Smooth muscle cell (in vitro differentiated cells): ENCODE measurements around the gene NGDN. TPM values are rescaled to one million over a fixed set of nuclear protein-coding genes. Genes with fewer than 3 reads are reported as not detected.

Source experiments
- DNase-seq: peaks from one replicate; lab custom pipeline; 2025; ENCODE audit not compliant: unreplicated experiment; lab: John Stamatoyannopoulos, UW
- H2AFZ ChIP-seq: fragments of 200-600 bp; sonication (generic); 2 replicates; pipeline ENCODE4 v1.6.0; 2016; ENCODE audit warnings: antibody characterized with exemption, low read depth, mild to moderate bottlenecking
- H3F3A ChIP-seq: fragments of 200-600 bp; sonication (generic); 2 replicates; pipeline ENCODE4 v1.6.0; 2017; ENCODE audit warnings: antibody characterized with exemption, low read depth
- H3K27ac ChIP-seq: fragments of 200-600 bp; sonication (generic); 2 replicates; pipeline ENCODE4 v1.5.1; 2016; ENCODE audit warnings: low read depth, mild to moderate bottlenecking
- H3K27me3 ChIP-seq: fragments of 200-600 bp; sonication (generic); 2 replicates; pipeline ENCODE4 v1.6.1; 2016; ENCODE audit warnings: low read depth, mild to moderate bottlenecking
- H3K36me3 ChIP-seq: fragments of 200-600 bp; sonication (generic); 2 replicates; pipeline ENCODE4 v1.5.1; 2016; ENCODE audit warnings: low read depth
- H3K4me1 ChIP-seq: fragments of 200-600 bp; sonication (generic); 2 replicates; pipeline ENCODE4 v1.5.1; 2016; ENCODE audit warnings: low read depth
- H3K4me2 ChIP-seq: fragments of 200-600 bp; sonication (generic); 2 replicates; pipeline ENCODE4 v1.6.0; 2016; ENCODE audit warnings: mild to moderate bottlenecking
- H3K4me3 ChIP-seq: fragments of 200-600 bp; sonication (generic); 2 replicates; pipeline ENCODE4 v1.5.1; 2016; ENCODE audit warnings: mild to moderate bottlenecking
- H3K79me2 ChIP-seq: fragments of 200-600 bp; sonication (generic); 2 replicates; pipeline ENCODE4 v1.6.0; 2016; ENCODE audit warnings: low read depth, mild to moderate bottlenecking
- H3K9ac ChIP-seq: fragments of 200-600 bp; sonication (generic); 2 replicates; pipeline ENCODE4 v1.6.0; 2016; ENCODE audit warnings: low read depth
- H3K9me3 ChIP-seq: fragments of 200-600 bp; sonication (generic); replicated peaks from 2 replicates; pipeline ENCODE4 v1.5.1; 2016; ENCODE audit warnings: low read depth
- H4K20me1 ChIP-seq: fragments of 200-600 bp; sonication (generic); 2 replicates; pipeline ENCODE4 v1.6.0; 2016; ENCODE audit warnings: low read depth
- WGBS: methylation state at CpG from one replicate; pipeline ENCODE4 v1.1.7; 2016; ENCODE audit warnings: low lambda C conversion rate; 5-methylcytosine and 5-hydroxymethylcytosine counted together
- polyA plus RNA-seq: library from polyadenylated mRNA; unstranded; fragments of >200 nt; fragmentation: Nextera tagmentation; extraction: Ambion mirVana; gene quantifications from 2 replicates; pipeline ENCODE4 v1.2.1, GENCODE V29; 2016
- total RNA-seq: library from RNA; depleted of rRNA; stranded (reverse); fragments of >200 nt; gene quantifications from 2 replicates; pipeline ENCODE4 v1.2.3, GENCODE V29; 2014
- TF ChIP-seq, protein P1 (sequence below): fragments of 200-600 bp; sonication (generic); IDR thresholded peaks from 2 replicates; pipeline ENCODE4 v1.5.1; 2017; ENCODE audit warnings: borderline replicate concordance, mild to moderate bottlenecking, antibody characterized with exemption; ENCODE audit not compliant: insufficient read depth, poor library complexity, severe bottlenecking

The NGDN gene
- total and polyA plus RNA-seq, 2 experiments from 2014 or later = 52.0 to 58.0 TPM

- no peaks in the 10 kb centered on the region for H3K79me2 ChIP-seq
- H3K9ac ChIP-seq = no peak overlapping the region
- H3K4me3 ChIP-seq = no peak overlapping the region
- TF ChIP-seq, protein P1, sequence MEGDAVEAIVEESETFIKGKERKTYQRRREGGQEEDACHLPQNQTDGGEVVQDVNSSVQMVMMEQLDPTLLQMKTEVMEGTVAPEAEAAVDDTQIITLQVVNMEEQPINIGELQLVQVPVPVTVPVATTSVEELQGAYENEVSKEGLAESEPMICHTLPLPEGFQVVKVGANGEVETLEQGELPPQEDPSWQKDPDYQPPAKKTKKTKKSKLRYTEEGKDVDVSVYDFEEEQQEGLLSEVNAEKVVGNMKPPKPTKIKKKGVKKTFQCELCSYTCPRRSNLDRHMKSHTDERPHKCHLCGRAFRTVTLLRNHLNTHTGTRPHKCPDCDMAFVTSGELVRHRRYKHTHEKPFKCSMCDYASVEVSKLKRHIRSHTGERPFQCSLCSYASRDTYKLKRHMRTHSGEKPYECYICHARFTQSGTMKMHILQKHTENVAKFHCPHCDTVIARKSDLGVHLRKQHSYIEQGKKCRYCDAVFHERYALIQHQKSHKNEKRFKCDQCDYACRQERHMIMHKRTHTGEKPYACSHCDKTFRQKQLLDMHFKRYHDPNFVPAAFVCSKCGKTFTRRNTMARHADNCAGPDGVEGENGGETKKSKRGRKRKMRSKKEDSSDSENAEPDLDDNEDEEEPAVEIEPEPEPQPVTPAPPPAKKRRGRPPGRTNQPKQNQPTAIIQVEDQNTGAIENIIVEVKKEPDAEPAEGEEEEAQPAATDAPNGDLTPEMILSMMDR = no peak
- H3K9me3 ChIP-seq = no peaks in the 10 kb centered on the region
- no peaks in the 10 kb centered on the region for H3K27me3 ChIP-seq
- H3F3A ChIP-seq = no peaks in the 10 kb centered on the region
- DNase-seq = no peak
- WGBS = 63% methylated on average over 3 of the region's 3 CpGs
- peaks cover 20% of the 10 kb centered on the region for H3K4me1 ChIP-seq
- no peak overlapping the region for H3K27ac ChIP-seq
- peaks cover 42% of the 10 kb centered on the region for H4K20me1 ChIP-seq
- no peak overlapping the region for H3K4me2 ChIP-seq
- H3K36me3 ChIP-seq = no peaks in the 10 kb centered on the region
- no peak overlapping the region for H2AFZ ChIP-seq
These were observed 12.0 kb downstream of the NGDN start for GRCh38 chr14:23481362-23481970.

DNA sequence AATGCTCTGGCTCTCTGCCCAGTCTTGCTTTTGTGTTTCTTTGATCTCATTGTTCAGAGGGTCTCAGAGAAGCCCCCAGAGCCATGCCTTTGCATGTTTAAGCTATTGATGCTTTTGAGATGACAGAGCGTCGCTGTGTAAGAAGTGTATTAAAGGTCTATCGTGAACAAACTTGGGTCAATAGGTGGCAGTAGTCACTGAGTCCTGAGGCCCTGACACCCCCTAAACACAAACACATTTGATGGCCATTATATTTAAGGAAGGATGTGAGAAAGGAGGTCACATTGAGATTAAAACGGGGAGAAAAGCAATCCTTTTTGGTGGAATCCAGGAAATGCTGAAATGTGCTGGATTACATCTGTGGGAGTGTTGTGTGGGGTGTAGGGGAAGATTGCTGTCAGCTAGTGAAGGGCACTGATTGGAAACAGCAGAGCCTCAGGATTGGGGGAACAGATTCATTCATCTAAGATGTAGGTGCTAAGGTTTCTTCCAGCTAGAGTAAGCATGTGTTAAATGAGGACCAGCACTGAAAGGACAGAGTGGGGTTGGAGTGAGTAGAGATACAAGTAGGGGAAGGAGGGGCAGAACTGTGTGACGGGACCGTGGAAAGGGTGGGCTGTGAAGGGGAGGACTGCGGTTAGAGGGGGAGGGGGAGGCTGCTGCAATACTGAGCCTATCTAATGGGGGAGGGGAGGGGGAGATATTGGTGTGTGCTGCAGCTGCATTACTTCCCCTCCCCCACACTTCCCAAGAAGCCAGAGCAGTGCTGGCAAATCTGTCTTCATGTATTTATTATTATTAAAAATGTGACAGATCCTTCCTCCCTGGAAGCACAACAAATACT, 12.7 kb downstream of the NGDN start:
- no peaks in the 10 kb centered on the region for H3K79me2 ChIP-seq
- H4K20me1 ChIP-seq = peaks cover 42% of the 10 kb centered on the region
- no peak overlapping the region for H2AFZ ChIP-seq
- DNase-seq = no peak
- no peaks in the 10 kb centered on the region for H3K27me3 ChIP-seq
- TF ChIP-seq, protein P1 = no peak
- no peaks in the 10 kb centered on the region for H3K36me3 ChIP-seq
- no peak overlapping the region for H3K4me2 ChIP-seq
- 50% methylated on average over 7 of the region's 7 CpGs for WGBS
- H3K9ac ChIP-seq = no peak overlapping the region
- H3K27ac ChIP-seq = no peak overlapping the region
- H3K9me3 ChIP-seq = no peaks in the 10 kb centered on the region
- H3F3A ChIP-seq = no peaks in the 10 kb centered on the region
- peaks cover 20% of the 10 kb centered on the region for H3K4me1 ChIP-seq
- H3K4me3 ChIP-seq = no peak overlapping the region

DNA sequence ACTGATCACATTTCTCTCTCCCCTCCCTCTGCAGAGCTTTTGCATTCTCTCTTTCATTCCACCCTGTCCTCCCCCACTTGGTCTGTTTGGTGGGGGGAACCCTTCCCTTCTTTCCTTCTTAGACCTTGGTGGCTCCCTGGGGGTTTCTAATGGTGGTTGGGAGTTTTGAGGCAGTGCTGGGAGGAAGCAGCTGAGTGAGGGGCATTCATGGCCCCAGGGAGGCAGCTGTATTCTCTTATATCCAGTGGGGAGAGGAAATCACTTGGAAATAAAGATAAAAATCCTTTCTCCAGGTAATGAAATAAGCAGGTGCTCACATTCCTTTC, 13.3 kb downstream of the NGDN start:
- Histone ChIP-seq H3K4me1 (peaks cover 20% of the 10 kb centered on the region), H3K4me3 (no peak overlapping the region), H3K9me3 (no peaks in the 10 kb centered on the region), H3K4me2 (no peak overlapping the region), H4K20me1 (peaks cover 42% of the 10 kb centered on the region), H3K9ac (no peak overlapping the region), H3K27ac (no peak overlapping the region), H3K79me2 (no peaks in the 10 kb centered on the region), H3K36me3 (no peaks in the 10 kb centered on the region), H2AFZ (no peak overlapping the region), H3F3A (no peaks in the 10 kb centered on the region), H3K27me3 (no peaks in the 10 kb centered on the region)
- DNase-seq = no peak
- TF ChIP-seq, protein P1 = no peak
